CD4-positive, alpha-beta T cell treated with Interleukin-4 for 1 hour (primary cell): Measurements from ENCODE around the gene RAP1GAP2.

ENCODE experiments used
- DNase-seq, 2 donors: peaks; one replicate each; pipeline ENCODE4 v3.0.0-alpha.2; 2020 to 2022

Gene RAP1GAP2

GRCh38 chr17:2786176-2786881 is 9.9 kb upstream of the RAP1GAP2 start:
- peak; percentile 93 to 94 for DNase-seq

DNA sequence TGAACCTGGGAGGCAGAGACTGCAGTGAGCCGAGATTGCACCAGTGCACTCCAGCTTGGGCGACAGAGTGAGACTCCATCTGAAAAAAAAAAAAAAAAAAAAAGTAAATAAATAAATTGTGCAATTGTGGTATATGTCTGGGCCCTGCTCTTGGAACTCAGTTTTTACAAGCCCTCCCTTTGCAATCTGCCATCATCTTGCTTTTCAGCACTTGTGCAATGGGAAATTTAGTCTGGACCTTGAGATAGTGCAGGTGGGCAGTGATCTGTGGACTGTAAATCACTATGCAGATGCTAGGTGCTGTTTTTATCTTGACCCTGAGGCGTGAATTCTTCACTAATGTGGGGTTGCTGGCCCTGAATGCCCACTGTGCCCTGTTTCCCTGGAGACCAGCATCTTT is 6.5 kb upstream of the RAP1GAP2 start:
- no peak for DNase-seq

DNA sequence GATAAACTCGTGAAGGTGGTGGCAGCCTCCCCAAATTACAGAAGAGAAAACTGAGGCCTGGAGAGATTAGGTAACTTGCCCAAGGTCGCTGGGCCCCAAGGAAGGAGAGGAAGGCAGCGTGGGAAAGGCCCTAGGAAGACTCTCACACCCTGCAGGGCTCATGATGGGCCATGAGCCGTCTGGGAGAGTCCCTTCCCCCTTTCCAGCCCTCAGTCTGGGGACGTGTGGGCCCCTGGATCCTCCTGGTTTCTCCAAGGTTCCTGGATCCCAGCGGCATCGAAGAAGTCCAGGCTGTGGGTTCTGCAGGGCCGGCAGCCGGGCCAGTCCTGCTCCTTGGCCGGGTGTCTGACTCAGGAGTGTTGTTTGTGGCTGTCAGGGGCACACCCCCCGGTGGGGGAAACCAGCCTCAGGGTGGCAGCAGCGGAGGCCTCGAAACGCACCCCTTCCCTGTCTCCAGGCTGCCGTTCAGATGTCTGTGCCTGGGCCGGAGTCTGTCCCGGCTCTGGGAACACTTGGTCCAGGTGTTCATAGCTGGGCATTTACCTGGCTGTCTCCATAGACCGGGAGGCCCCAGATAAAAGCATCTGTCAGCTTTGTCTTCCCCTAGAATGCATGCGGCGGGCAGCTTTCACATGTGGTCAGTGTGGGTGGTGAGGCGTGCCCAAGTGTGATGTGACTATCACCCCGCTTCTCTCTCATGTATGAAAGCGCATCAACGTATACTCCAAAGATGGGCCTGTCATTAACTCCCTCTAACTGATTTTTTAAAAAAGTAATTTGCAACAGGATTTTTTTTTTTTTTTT is 3.7 kb upstream of the RAP1GAP2 start:
- DNase-seq, result peak; percentile 67 to 73

GRCh38 chr17:2794111-2794803 is 2.0 kb upstream of the RAP1GAP2 start:
- DNase-seq, result no peak

- DNase-seq, result no peak
Measured at GRCh38 chr17:2795441-2796163, 636 bp upstream of the RAP1GAP2 start.

- DNase-seq, result no peak
Measured at GRCh38 chr17:2797226-2797625, 988 bp downstream of the RAP1GAP2 start.

GRCh38 chr17:2797637-2798036 is 1.4 kb downstream of the RAP1GAP2 start:
- DNase-seq, result no peak

GRCh38 chr17:2798188-2798587 is 1.9 kb downstream of the RAP1GAP2 start:
- DNase-seq, result no peak

GRCh38 chr17:2798678-2799077 is 2.4 kb downstream of the RAP1GAP2 start:
- DNase-seq, result peak in 1 of 2 donors; percentile 18

- no peak for DNase-seq
Measured at GRCh38 chr17:2799653-2800052, 3.4 kb downstream of the RAP1GAP2 start.

DNA sequence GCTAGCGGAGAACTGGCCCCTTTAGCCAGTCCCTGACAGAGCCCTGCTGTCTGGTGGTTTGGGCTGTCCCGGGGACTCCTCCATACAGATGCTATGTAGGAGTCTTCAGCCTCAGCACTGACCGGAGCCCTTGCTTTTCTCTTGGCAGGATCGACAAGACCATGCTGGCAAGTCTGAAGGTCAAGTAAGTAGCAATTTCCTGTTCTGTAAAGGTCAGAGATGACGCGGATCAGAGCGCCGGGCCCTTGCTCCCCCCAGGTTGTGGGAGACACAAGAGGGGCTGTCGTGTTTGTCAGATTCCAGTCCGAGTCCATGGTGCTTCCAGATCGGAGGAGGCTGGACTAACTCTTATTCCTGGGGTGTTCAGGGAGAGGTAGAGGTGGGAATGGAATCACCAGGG is 4.1 kb downstream of the RAP1GAP2 start:
- DNase-seq, result no peak

DNA sequence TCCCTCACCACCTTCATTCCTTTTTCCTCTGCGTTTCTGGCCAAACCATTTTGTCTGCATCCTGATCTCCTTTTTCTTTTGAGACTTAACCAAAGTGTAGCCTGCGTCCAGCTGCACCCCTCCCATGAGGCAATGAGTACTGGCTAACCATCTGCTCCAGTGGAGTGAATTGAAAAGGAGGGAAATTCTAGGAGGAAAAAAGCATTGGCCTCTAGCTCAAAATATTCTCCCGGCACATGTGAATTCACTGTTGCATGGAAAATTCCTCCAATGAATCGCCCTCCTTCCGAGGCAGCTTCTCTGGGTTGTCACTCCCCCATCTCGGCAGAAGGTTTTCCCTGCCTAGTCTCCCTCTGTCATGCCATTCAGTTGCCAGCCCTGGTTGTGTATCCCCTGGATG is 5.6 kb downstream of the RAP1GAP2 start:
- DNase-seq, result no peak

DNA sequence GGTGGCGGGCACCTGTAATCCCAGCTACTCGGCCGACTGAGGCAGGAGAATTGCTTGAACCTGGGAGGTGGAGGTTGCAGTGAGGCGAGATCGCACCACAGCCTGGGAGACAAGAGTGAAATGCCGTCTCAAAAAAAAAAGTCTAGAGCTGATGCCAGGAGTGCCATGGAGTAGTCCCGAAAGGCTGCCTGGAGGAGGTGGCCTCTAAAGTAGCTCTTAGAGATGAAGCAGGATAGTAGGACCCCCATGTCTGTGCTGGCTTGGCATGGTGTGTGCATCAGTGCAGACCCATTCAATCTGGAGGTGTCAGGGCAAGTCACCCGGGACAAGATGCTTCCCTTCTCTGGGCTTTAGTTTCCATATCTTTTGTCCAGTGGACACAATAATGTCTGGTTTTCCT is 6.3 kb downstream of the RAP1GAP2 start:
- no peak for DNase-seq

DNA sequence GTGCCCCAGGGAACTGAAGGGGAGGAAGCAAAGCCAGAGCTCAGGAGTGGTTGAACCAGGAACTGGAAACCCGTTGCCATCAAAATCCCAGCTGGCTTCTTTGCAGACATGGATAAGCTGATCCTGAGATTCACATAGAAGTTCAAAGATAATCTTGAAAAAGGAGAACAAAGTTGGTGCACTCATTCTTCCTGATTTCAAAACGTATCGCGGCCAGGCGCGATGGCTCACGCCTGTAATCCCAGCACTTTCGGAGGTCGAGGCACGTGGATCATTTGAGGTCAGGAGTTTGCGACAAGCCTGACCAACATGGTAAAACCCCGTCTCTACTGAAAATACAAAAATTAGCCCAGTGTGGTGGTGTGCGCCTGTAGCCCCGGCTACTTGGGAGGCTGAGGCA is 7.1 kb downstream of the RAP1GAP2 start:
- no peak for DNase-seq

DNA sequence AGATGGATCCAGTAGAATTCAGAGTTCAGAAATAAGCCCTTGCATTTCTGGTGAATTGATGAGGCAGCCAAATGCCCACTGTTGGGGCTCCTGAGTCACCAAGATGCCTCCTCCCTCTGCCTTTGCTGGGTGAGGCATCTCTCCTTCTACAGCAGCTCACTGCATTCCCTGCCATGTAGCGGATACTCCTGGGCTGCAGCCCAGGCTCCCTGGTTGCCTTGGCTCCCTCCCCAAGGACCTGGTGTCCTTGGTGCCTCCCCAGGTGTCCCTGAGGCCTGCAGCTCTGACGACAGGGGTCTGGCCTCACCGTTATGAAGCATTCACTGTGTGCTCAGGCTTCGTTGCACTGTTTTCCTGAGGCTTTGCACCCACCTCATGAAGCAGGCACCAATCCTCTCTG is 7.7 kb downstream of the RAP1GAP2 start:
- no peak for DNase-seq

DNA sequence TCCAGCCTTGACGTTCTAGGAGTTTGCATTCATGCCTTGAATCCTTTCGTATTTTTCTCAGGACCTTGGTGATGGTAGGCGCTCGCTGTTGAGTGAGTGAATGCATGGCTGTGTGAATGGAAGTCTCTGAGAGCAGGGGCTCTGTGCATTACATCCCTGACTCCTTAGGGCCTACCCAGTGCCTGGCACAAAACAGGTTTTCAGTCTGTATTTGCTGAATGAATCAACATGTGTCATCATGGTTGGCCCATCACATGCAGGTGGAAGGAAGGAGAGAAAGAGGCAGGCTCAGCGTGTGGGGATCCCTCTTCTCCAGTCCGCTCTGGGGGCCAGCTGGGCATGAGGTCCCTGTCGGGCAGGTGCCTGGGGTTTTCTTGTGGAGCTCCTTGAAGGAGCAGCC is 8.7 kb downstream of the RAP1GAP2 start:
- DNase-seq, result no peak

GRCh38 chr17:2805961-2806360 is 9.7 kb downstream of the RAP1GAP2 start:
- no peak for DNase-seq

DNA sequence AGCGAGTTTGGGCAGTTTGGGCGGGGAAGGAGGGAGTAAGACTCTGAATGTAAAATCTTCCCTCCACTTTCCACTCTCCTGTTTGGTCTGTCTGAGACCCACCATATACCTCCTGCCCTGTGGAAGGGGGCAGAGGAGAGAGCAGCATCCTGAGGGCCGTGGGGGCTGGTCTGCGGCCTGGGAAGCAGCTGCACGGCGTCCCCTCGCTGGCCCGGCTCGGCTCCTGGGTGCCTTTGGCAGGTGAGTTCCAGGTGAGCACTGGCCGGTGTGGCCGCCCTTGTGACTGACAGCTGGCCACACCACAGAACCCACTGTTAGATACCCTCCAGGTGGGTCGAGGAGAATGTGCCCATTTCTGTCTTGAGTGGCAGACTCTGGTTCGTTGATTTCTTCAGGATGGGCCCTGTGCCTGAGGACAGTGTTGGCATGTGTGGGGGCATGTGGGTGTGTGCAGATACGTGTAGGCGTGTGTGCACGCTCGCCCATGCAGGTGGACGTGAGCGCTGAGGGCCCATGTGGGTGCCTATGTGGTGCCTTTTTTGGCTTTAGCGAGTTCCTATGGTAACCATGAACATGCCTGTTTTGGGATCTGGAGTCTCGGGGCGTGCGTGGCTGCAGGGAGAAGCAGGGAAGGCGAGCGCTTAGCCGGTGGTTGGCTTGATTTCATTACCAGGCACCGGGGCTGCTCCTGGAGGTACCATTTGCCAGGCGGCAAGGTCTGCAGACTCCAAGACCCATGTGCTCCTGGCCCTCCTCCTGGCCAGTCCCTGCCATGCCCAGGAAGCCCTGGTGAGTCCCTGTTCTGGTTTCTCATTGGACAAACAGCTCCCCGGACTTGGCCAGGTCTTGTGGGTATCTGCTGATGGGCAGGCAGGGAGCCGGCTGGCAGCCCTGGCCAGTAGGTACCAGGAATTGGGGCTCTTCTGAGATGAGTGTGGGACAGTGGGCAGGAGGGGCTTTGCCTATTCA is 12.4 kb downstream of the RAP1GAP2 start:
- no peak for DNase-seq

GRCh38 chr17:2809337-2809736 is 13.1 kb downstream of the RAP1GAP2 start:
- DNase-seq, result no peak

- no peak for DNase-seq
Measured at GRCh38 chr17:2814049-2814448, 17.8 kb downstream of the RAP1GAP2 start.

DNA sequence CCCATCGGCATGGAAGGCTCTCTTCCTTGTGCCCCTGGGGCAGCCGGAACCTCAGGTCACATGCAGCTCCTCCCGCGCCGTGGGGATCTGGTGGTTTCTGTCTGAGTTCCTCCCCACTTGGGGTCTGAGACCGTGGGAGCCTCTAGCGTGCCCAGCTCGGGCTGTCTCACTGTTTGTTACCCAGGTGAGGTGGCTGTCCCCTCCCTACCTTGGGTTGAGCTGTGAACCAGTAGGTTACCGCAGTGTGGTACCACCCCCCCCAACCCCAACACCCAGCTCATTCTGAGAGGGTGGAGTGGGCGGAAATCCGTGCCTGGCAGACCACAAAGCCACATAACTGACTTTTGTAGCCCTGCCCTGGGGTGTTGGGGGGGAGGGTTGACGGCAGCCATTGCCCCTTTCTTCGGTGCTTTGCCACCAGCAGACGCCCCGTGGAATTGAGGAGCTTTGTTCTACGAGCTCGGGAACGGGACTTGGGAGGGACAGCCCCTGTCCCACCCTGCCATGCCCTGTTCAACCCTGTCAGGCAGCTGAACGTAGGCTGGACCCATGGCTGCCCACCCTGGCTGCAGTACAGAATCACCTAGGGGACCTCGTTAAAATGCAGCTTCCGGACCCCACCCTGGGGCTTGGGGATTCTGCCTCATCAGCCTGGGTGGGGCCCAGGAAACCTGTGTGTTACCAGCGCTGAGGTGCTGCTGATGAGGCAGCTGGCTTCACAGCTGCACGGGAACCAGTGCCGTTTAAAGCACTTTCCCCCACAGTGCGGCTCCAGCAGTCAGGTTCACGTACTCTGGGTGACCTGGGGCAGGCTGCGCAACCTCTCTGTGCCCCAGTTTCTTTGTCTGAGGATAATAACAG is 18.5 kb downstream of the RAP1GAP2 start:
- DNase-seq, result peak; percentile 93 to 95
